GM21526 (cell line): Measurements from ENCODE around the gene ZFPL1.

Source experiments
- ATAC-seq: cut with Tn5 transposase; IDR thresholded peaks from one replicate; pipeline ENCODE4 v1.9.1; 2021; ENCODE audit warnings: moderate library complexity; ENCODE audit not compliant: unreplicated experiment, low FRiP score

ZFPL1 gene

DNA sequence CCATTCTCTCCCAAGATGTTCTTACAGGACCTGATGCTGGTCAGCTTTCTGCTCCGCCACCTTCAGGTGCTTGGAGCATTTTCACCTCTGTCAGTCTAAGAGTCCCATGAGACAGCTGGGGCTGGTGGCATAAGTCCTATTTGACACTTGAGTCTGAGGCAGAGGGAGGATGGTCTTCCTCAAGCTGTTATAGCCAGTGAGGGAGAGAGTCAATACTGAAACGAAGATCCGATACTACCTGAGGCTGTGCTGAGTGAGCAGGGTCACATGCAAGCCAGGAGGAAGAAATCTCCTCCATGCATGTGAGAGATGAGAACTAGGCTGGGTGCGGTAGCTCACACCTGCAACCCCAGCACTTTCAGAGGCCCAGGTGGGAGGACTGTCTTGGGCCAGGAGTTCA is 5.6 kb downstream of the ZFPL1 start:
- ATAC-seq = no peak

DNA sequence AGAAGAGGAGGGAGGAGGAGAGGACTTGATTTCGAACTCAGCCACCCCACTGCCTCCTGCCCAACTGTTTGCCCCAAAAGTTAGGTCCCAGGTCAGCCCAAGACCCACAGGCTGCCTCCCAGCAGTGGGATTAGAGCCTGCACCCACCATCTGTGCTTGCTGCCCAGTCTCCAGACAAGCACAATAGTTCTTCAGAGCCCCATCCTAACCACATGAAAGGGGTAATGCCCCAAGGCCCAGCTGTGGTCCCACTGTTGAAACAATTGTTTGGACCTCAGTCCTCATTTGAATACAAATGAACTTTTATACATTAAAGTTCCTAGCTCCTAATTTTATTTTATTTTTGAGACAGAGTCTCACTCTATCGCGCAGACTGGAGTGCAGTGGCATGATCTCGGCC is 6.6 kb downstream of the ZFPL1 start:
- ATAC-seq = no peak

DNA sequence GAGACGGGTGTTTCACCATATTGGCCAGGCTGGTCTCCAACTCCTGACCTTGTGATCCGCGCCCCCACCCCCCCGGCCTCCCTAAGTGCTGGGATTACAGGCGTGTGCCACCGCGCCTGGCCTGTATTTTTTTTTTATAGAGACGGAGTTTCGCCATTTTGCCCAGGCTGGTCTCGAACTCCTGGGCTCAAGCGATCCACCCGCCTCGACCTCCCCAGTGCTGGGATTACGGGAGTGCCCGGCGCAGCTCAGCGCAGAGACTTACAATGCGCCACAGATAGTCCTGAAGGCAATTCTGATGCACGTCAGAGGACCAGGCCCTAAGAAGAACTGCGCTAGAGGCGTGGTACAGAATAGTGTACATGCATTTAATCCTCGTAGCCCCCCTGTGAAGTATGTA is 11.4 kb downstream of the ZFPL1 start:
- ATAC-seq = no peak

DNA sequence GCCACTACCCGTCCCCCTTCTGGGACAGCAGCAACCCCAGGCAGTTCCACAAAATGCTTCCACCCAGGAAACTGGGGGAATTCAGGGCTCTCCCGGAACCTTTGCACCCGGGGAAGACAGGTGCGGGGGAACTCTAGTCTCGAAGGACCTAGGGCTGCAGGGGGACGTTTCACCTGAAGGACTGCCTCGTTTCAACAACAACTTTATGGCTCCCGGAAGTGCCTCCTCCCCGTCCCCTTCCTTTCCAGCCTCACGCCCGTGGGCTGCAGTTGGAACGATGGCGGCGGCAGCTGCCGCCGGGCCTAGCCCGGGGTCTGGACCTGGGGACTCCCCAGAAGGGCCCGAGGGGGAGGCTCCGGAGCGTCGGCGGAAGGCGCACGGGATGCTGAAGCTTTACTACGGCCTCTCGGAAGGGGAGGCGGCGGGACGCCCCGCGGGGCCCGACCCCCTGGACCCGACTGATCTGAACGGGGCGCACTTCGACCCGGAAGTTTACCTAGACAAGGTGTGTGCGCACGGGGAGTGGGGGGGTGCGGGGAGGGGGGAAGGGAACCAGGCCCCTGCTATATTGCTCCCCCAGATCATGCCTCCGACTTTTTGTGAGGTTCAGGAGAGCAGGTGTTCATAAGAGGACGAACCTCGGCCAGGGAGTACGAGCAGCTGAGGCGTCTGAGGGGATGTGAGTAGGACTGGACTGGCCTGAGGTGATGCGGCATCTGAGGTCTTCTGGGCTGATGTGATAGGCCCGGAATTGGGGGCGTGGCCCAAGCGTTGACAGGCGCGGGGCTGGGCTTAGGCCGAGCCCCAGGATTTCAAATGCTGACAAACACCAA is 12.2 kb downstream of the ZFPL1 start, which contains the start of gene VPS51:
Gene VPS51 (plus strand): TSS at position 241 of the 833 bp plus-strand sequence. CDS start 37 bp downstream, at position 278.
- peak; percentile 66 for ATAC-seq

DNA sequence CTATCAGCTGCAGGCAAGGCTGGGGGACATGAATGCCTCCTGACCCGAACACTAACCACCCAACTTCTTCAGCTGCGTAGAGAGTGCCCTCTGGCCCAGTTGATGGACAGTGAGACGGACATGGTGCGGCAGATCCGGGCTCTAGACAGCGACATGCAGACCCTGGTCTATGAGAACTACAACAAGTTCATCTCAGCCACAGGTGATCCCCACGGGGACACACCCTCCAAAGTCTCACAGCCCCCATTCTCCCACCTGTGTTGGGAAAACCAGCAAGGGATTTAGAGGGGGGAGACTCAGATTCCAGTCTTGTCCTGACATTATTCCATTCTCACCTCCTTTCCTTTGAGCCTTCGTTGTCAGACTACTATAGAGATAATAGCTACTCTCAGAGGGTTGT is 12.9 kb downstream of the ZFPL1 start:
- no peak for ATAC-seq

DNA sequence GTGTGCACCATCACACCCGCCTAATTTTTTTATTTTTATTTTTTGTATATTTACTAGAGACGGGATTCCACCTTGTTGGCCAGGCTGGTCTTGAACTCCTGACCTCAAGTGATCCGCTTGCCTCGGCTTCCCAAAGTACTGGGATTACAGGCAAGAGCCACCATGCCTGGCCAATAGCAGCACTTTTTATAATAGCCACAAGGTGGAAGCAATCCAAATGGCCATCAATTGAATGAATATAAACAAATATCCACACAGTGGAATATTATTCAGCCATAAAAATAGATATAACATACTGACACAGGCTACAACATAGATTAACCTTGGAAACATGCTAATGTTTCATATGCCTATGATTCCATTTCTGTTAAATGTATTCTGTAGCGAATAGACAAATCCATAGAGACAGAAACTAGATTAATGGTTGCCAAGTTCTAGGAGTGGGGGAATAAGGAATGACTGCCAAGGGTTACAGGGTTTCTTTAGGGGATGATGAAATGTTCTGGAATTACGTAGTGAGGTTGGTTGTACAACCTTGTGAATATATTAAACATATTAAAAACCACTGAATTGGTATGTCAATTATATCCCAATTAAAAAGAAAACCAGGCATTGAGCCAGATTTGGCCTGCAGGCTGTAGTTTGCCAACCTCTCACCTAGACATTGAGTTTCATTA is 16.8 kb downstream of the ZFPL1 start:
- no peak for ATAC-seq

DNA sequence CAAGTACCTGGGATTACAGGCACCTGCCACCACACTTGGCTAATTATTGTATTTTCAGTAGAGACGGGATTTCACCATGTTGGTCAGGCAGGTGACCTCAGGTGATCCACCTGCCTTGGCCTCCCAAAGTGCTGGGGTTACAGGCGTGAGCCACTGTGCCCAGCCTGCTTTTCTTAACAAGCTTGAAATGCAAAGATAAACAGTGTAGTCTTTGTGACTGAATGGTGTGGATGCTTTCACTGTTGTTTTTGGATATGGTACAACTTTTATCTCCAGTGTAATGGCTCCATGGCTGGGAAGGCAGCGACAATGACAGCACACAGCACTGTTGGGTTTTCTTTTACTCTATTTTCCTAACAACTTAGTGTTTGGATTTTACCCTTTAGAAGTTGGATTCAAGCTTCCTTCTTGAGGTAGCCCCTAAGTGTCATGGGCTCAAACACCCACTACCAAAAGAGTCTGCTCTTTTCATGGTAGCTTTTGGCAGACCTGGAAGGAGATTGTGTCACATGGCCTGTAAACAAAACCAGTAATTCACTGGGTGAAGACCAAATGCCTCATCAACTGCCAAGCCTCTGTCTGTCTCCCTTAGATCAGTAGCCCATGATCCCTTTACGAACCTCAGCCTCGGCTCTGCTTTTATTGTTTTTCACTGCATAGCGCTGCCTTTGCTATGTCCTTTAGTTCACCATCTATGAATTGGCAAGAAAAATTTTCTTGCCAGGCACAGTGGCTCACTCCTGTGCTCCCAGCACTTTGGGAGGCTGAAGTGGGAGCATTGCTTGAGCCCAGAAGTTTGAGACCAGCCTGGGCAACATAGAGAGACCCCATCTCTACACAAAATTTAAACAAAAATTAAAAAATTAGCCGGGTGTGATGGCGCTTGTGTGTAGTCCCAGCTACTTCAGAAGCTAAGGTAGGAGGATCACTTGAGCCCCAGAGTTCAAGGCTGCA is 18.4 kb downstream of the ZFPL1 start:
- no peak for ATAC-seq

DNA sequence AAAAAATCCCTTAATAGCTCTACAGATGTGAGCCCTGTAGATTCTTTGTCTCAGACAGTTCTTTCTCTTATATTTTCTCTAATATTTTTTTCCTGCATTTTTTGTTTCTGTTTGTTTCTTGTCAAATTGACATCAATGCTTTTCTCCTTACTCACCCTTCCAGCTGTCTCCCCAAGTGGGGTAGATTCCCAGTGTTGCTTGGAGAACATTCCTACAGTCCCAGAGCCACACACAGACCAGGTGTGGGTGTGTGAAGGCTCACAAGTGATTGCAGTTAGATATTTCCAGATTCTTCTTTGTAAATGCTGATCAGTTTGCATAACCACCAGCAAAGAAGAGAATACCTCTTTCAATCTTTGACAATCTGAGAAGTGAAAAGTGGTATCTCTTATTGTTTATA is 19.5 kb downstream of the ZFPL1 start:
- ATAC-seq = no peak

DNA sequence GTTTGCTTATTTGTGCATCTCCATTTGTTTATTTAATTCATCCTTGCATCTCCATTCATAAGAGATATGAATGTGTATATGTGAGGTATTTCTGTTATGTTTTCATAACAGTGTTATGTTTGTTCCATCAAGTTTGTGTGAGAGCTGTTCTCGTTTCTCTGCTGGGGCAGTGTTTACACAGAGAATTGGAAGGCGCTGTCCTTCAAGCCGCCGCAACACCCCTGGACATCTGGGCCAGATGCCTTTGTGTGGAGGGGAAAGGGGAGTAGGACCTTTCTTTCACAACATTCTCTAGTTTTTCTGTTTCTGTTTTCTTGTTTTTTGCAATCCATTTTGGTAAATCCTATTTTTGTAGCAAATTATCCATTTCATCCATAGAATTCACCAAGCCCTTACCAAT is 20.6 kb downstream of the ZFPL1 start:
- ATAC-seq = no peak

DNA sequence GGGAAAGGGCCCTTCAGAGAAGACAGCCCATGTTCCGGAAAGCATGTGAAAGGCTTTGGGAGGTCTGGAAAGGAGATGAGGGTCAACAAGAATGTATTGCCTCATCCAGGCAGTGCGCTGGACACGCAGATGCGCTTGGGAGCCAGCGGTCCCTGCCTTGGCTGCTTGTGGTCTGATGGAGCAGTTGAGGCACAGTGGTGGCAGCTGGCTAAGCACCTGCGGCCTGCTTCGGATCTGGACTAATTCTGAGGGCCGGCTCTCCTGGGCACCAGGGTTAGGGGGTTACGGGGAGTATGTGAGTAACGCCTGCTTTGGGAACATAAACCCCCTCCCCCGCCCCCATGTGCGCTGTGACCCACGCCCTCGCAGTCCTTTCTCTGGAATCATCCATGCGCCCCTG is 23.1 kb downstream of the ZFPL1 start:
- ATAC-seq = no peak

DNA sequence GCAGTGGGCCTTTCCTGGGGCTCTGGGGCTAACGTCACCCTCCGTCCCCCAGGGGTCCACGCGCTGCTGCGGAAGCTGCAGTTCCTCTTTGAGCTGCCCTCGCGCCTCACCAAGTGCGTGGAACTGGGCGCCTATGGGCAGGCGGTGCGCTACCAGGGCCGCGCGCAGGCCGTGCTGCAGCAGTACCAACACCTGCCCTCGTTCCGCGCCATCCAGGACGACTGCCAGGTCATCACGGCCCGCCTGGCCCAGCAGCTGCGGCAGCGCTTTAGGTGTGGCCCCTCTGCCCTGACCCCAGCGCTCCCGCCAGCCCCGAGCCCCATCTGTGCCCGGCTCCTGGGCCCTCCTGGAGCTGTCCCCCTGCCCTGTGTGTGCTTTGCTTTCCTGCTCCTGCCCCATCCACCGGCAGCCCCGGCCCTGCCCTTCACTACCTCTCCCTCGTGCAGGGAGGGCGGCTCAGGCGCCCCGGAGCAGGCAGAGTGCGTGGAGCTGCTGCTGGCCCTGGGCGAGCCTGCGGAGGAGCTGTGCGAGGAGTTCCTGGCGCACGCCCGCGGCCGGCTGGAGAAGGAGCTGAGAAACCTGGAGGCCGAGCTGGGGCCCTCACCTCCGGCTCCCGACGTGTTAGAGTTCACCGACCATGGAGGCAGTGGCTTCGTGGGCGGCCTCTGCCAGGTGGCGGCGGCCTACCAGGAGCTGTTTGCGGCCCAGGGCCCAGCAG is 23.9 kb downstream of the ZFPL1 start:
- no peak for ATAC-seq

DNA sequence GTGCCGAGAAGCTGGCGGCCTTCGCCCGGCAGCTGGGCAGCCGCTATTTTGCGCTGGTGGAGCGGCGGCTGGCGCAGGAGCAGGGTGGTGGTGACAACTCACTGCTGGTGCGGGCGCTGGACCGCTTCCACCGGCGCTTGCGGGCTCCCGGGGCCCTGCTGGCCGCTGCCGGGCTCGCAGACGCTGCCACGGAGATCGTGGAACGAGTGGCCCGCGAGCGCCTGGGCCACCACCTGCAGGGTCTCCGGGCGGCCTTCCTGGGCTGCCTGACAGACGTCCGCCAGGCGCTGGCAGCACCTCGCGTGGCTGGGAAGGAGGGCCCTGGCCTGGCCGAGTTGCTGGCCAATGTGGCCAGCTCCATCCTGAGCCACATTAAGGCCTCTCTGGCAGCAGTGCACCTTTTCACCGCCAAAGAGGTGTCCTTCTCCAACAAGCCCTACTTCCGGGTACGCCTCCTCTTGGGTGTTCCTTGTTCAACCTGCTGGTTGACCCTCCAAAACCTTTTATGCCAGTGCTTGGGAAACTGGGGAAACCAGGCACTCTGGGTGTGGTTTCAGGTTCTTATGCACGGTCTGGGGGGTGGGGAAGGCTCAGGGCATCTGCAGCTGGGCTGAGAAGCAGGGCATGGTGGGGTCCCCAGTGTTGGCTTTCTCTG is 24.6 kb downstream of the ZFPL1 start:
- ATAC-seq = no peak

DNA sequence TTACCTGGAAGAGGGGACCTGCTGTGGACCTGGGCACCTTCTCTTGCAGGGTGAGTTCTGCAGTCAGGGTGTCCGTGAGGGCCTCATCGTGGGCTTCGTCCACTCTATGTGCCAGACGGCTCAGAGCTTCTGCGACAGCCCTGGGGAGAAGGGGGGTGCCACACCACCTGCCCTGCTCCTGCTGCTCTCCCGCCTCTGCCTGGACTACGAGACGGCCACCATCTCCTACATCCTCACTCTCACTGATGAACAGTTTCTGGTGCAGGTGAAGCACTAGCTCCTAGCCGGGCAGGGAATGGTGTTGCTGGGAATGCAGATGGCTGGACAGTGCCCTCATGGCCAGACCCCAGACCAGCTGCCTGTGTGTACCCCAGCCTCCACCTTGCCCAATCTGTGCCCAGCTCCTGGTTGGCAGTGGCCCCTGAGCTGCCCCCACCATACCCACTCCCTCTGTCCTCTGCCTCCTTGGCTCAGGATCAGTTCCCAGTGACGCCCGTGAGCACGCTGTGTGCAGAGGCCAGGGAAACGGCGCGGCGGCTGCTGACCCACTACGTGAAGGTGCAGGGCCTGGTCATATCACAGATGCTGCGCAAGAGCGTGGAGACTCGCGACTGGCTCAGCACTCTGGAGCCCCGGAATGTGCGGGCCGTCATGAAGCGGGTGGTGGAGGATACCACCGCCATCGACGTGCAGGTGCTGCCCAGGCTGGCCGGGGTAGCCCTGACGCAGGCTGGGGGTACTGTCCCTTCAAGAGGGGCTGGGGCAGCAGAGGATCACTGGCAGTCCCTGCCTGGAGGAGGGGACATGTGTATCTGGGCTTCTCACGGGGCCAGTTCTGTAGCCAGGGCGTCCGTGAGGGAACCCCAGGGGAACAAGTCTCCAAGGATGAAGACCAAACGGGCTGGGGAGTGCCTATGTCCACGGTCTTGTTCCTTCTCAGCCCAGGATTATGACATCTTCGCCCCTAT is 25.5 kb downstream of the ZFPL1 start:
- no peak for ATAC-seq

DNA sequence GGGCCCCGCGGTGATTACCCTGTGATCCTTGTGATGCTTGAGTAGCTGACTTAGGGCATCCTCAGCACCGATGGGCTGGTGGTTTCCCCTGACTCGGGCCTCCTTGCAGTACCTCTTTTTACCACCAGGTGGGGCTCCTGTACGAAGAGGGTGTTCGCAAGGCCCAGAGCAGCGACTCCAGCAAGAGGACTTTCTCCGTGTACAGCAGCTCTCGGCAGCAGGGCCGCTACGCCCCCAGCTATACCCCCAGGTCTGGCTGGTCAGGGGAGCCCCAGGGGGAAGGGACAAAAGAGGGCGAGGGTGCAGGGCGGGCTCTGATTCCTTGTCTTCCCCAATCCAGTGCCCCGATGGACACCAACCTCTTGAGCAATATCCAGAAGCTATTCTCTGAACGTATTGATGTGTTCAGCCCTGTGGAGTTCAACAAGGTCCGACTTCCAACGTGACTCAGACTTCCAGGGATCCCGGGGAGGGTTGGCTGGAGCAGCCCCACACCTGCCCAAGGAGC is 26.4 kb downstream of the ZFPL1 start:
- no peak for ATAC-seq

DNA sequence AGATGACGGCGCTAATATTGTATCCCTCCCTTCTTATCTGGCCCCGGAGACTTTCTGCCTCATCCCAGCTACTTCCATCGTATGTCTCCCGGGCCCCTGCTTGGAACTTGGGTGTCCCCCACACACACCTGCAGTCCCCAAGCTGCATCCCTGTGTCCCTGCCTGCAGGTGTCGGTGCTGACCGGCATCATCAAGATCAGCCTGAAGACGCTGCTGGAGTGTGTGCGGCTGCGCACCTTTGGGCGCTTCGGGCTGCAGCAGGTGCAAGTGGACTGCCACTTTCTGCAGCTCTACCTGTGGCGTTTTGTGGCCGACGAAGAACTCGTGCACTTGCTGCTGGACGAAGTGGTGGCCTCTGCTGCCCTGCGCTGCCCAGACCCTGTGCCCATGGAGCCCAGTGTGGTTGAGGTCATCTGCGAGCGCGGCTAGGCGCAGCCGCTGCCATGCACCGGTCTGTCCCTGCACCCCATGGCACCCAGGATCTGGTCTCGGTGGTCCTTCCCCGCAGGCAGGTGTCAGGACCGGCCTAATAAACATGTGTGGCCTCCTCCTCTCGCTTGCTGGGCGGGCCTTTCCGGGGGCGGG is 27.2 kb downstream of the ZFPL1 start:
- ATAC-seq = no peak

DNA sequence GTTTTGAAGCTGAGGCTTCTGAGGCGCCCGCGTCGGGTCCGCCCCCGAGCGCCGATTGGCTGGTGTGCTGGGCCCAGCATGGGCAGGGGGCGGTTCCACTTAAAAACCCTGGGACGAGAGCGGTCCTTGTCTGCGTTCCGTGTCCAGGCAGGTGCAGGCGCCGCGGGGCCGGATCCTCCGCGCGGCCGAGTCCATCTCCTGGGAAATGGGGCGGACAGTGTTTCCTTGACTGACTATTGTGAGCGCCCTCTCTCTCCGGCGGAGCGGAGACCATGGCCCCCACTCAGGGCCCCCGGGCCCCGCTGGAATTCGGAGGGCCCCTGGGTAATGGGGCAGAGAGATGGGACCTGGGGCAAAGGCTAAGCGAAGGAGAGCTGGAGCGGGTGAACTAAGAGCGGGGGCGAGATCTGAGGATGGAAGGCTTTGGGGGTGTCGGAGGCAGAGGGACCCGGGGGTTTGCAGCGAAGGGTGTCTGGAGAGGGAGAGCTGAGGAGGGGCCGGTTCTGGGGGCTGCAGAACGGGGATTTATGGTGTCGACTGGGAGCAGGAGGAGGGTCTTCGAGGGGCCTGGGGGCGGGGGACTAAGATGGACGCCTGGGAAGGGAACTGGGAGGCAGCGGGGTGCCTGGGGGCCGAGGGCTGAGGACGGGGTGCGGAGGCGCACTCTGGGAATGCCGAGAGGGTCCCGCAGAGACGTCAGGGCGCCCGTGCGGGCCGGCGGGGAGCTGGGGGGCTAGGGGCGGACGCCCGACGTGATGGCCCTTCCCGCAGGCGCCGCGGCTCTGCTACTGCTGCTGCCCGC is 27.9 kb downstream of the ZFPL1 start, which contains the start of gene TM7SF2:
Gene TM7SF2 (plus strand): TSS at position 129 of the 802 bp plus-strand sequence. CDS start 144 bp downstream, at position 273.
- ATAC-seq = peak; percentile 48
